Mucosa of rectum (tissue), 2 donors: ENCODE measurements around the gene WNT7B.

Source experiments
- H3K27ac ChIP-seq, 2 donors: one replicate each; pipeline ENCODE4 v1.7.0; 2013; ENCODE audit warnings: inconsistent platforms in 2 of 2, low read depth in 2 of 2, low read length in 2 of 2
- H3K27me3 ChIP-seq, 2 donors: one replicate each; pipeline ENCODE4 v1.7.0; 2013; ENCODE audit warnings: low read length in 2 of 2; ENCODE audit not compliant: control insufficient read depth in 2 of 2, insufficient read depth in 2 of 2
- H3K36me3 ChIP-seq, 2 donors: one replicate each; pipeline ENCODE4 v1.7.0; 2013; ENCODE audit warnings: low read length in 2 of 2; ENCODE audit not compliant: control insufficient read depth in 2 of 2, insufficient read depth in 2 of 2
- H3K4me1 ChIP-seq, 2 donors: one replicate each; pipeline ENCODE4 v1.7.0; 2013; ENCODE audit warnings: low read length in 2 of 2, mild to moderate bottlenecking in 1 of 2; ENCODE audit not compliant: control insufficient read depth in 2 of 2, insufficient read depth in 2 of 2
- H3K4me3 ChIP-seq, 2 donors: one replicate each; pipeline ENCODE4 v1.7.0; 2013; ENCODE audit warnings: low read length in 2 of 2
- H3K9ac ChIP-seq, 2 donors: one replicate each; pipeline ENCODE4 v1.7.0; 2013; ENCODE audit warnings: low read length in 2 of 2, low read depth in 1 of 2, mild to moderate bottlenecking in 1 of 2
- H3K9me3 ChIP-seq, 2 donors: one replicate each; pipeline ENCODE4 v1.7.0; 2013; ENCODE audit warnings: low read length in 2 of 2; ENCODE audit not compliant: control insufficient read depth in 2 of 2
- donor health status: healthy.
- donor health status: Normal muscosa, but diverticular disease.

Gene WNT7B

DNA sequence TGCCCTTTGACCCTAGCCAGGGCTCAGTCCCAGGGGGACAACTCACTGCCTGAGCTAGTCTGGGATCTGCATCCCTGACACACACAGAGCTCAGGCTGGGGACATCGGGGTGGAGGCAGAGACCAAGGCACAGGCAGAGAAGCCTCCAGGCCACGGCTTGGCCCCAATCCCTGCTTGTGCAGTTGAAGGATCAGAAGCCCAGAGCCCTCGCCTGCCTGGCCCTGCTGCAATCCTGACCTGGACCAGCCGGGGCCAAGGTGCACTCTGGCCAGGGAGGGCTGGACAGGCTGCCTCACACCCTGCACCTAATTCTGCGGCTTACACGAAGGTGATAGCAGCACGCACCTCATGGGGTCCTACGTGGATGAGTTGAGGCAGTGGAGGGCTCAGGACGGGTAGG, 34.6 kb downstream of the WNT7B start:
- no peaks in the 10 kb centered on the region for H3K36me3 ChIP-seq
- peaks cover 0 to 4% of the 10 kb centered on the region in 2 donors for H3K27me3 ChIP-seq
- no peak overlapping the region for H3K4me3 ChIP-seq
- H3K27ac ChIP-seq = no peak overlapping the region
- H3K9ac ChIP-seq = no peak overlapping the region
- no peaks in the 10 kb centered on the region for H3K9me3 ChIP-seq
- no peaks in the 10 kb centered on the region for H3K4me1 ChIP-seq

GRCh38 chr22:45938913-45939312, 38.0 kb downstream of the WNT7B start:
- Histone ChIP-seq H3K9ac (no peak overlapping the region), H3K27me3 (peaks cover 6 to 11% of the 10 kb centered on the region in 2 donors), H3K4me1 (no peaks in the 10 kb centered on the region), H3K27ac (no peak overlapping the region), H3K9me3 (no peaks in the 10 kb centered on the region), H3K4me3 (no peak overlapping the region), H3K36me3 (no peaks in the 10 kb centered on the region)

DNA sequence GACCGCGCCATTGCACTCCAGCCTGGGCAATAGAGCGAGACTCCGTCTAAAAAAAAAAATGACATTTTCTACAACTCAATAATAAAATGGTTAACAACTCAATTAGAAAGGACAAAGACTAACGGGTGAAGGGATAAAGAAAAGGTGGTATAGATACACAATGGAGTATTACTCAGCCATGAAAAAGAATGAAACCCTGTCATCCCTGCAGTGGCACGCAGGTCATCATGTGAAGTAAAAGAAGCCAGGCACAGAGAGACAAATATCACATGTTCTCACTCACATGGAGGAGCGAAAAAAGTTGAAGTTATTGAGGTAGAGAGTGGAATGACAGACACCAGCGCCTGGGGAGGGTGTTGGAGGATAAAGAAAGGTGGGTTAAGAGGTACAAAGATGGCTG, 39.0 kb downstream of the WNT7B start:
- no peak overlapping the region for H3K4me3 ChIP-seq
- no peak overlapping the region for H3K9ac ChIP-seq
- H3K4me1 ChIP-seq = no peaks in the 10 kb centered on the region
- H3K9me3 ChIP-seq = no peaks in the 10 kb centered on the region
- peaks cover 6 to 11% of the 10 kb centered on the region in 2 donors for H3K27me3 ChIP-seq
- H3K27ac ChIP-seq = no peak overlapping the region
- H3K36me3 ChIP-seq = no peaks in the 10 kb centered on the region

GRCh38 chr22:45935573-45935972, 41.4 kb downstream of the WNT7B start:
- Histone ChIP-seq H3K36me3 (no peaks in the 10 kb centered on the region), H3K27me3 (peaks cover 6 to 11% of the 10 kb centered on the region in 2 donors), H3K27ac (no peak overlapping the region), H3K4me3 (no peak overlapping the region), H3K4me1 (no peaks in the 10 kb centered on the region), H3K9me3 (no peaks in the 10 kb centered on the region), H3K9ac (no peak overlapping the region)

DNA sequence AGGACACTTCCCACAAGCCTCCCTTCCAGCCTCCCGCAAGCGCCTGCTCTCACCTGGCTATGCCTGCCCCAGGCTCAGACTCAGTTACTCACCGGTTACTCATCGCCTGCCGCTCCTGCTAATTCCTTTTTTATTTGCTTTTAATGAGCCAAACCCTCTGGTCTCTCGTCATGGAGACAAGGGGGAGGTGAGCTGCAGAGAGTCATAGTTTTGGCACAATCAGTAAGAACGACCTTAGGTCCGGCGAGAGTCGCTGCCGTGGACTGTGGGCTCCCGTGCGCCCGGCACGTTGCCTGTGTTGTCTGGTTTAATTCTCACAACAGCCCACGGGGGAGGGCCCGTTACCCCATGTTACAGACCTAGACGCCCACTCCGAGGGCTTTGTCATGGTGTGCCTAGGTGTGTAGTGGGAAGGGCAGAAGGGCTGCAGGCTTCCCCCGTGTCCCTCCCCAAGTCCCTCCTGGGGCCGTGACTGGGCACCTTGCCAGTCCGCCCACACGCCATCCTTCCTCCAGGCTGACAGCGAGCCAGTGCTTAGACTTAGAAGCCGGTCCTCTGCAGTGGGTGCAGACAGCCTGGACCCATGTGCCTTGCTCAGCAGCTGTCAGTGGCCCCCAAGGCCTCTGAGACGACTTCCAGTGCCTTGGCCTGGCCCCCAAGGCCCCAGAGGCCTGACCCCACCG, 42.2 kb downstream of the WNT7B start:
- Histone ChIP-seq H3K4me1 (no peaks in the 10 kb centered on the region), H3K36me3 (no peaks in the 10 kb centered on the region), H3K27me3 (peaks cover 9 to 11% of the 10 kb centered on the region in 2 donors), H3K9ac (no peak overlapping the region), H3K27ac (no peak overlapping the region), H3K9me3 (no peaks in the 10 kb centered on the region), H3K4me3 (no peak overlapping the region)

DNA sequence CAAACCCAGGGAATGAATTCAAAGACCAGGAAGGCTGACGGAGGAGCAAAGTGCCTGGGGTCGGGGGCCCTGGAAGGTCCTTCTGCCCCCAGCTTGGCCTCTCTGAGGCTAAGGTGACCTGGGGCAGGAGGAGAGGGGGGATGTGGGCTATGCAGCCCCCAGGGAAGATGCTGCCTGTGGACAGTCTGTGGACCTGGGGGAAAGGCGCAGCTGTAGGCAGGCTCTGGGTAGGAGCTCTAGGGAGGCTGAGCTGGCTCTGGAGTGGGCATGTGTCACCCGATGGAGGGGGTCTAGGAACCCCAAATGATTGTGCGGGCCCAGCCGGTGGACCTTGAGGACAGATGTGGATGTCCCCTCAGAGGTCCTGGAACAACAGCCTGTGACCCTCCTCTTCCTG, 42.8 kb downstream of the WNT7B start:
- no peak overlapping the region for H3K9ac ChIP-seq
- no peaks in the 10 kb centered on the region for H3K4me1 ChIP-seq
- no peak overlapping the region for H3K27ac ChIP-seq
- no peak overlapping the region for H3K4me3 ChIP-seq
- H3K36me3 ChIP-seq = no peaks in the 10 kb centered on the region
- H3K27me3 ChIP-seq = peaks cover 9 to 11% of the 10 kb centered on the region in 2 donors
- H3K9me3 ChIP-seq = no peaks in the 10 kb centered on the region

GRCh38 chr22:45933506-45934167, 43.3 kb downstream of the WNT7B start:
- H3K9ac ChIP-seq = no peak overlapping the region
- H3K9me3 ChIP-seq = no peaks in the 10 kb centered on the region
- no peak overlapping the region for H3K27ac ChIP-seq
- no peaks in the 10 kb centered on the region for H3K4me1 ChIP-seq
- H3K27me3 ChIP-seq = peaks cover 9 to 11% of the 10 kb centered on the region in 2 donors
- H3K4me3 ChIP-seq = no peak overlapping the region
- no peaks in the 10 kb centered on the region for H3K36me3 ChIP-seq

DNA sequence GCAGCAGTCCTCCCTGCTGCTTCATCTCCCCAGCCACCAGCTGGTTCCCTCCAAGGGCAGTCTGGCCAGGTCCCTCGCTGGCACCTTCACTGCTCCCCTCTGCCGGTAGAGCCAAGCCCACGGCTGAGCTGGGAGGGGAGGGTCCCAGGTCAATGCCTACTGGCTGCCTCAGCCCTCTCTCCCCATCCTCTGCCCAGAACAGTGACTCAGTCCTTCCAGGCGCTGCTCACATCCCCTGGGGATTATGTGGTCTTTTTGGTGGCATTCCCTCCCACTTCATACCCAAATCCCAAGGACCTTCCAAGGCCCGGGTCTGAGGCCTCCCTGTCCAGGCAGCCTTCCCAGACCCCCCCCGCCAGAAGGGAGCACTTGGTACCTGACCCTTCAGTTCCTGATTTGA, 44.9 kb downstream of the WNT7B start:
- Histone ChIP-seq H3K27ac (no peak overlapping the region), H3K4me1 (no peaks in the 10 kb centered on the region), H3K4me3 (no peak overlapping the region), H3K9me3 (no peaks in the 10 kb centered on the region), H3K9ac (no peak overlapping the region), H3K36me3 (no peaks in the 10 kb centered on the region), H3K27me3 (peaks cover 9 to 11% of the 10 kb centered on the region in 2 donors)

DNA sequence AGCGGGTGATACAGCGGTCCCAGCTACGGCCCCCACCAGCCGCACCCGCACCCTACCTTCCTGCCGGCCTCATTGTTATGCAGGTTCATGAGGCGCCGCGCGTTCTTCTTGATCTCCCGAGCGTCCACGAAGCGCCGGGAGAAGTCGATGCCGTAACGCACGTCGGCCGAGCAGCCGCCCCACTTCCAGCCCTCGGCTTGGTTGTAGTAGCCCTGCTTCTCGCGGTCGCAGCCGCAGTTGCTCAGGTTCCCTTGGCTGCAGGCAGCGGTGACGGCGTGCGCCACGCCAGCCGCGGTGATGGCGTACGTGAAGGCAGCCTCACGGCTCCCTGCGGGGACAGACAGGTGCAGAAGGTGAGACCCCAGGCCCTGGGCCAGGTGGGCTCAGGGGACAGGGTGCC, 45.9 kb downstream of the WNT7B start:
- no peak overlapping the region for H3K27ac ChIP-seq
- H3K4me1 ChIP-seq = no peaks in the 10 kb centered on the region
- H3K9ac ChIP-seq = no peak overlapping the region
- no peaks in the 10 kb centered on the region for H3K9me3 ChIP-seq
- no peak overlapping the region for H3K4me3 ChIP-seq
- H3K27me3 ChIP-seq = peaks cover 8 to 11% of the 10 kb centered on the region in 2 donors
- H3K36me3 ChIP-seq = no peaks in the 10 kb centered on the region

DNA sequence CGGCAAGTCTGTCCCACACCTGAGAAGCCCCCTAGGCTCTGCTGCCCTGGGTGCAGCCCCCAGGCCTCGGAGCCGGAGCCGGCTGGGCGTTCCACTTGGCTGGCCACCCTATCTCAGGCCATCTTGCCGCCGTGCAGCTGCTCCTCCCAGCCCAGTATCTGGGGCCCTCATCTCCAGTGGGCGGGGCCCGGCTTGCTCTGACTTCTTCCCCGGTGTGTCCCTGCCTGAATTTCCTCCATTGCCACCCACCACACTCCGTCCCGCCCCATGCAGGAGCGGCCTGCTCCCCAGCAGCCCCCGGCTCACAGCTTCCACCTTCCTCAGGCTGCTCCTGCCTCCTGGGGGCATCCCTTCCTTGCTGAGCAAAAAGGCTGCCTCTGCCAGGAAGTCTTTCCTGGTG, 46.6 kb downstream of the WNT7B start:
- Histone ChIP-seq H3K4me1 (no peaks in the 10 kb centered on the region), H3K4me3 (no peak overlapping the region), H3K9me3 (no peaks in the 10 kb centered on the region), H3K9ac (no peak overlapping the region), H3K36me3 (no peaks in the 10 kb centered on the region), H3K27ac (no peak overlapping the region), H3K27me3 (peaks cover 6% of the 10 kb centered on the region in 2 donors)
